Activated CD8-positive, alpha-beta T cell treated with anti-CD3 and anti-CD28 coated beads, Interleukin-2, amount 10 ng/mL, durations not matched to agents 7 days and 5 days (primary cell): ENCODE data around the gene OR5H15. TPM values are rescaled to one million over a fixed set of nuclear protein-coding genes. Genes with fewer than 3 reads are reported as not detected.
A peak's percentile ranks its signal among the peaks of the same experiment; 100 is the strongest.
"Not testable (repeated sequence)": the region's sequence is repeated elsewhere in the genome, so short reads cannot be mapped to it uniquely, and the experiment has no call there.

Source experiments
- ATAC-seq: fragments of 150-1000 bp; cut with Tn5 transposase; one replicate; pipeline ENCODE4 v1.10.0; 2021; ENCODE audit warnings: moderate library complexity
- CTCF ChIA-PET: fragments of 350-600 bp; sonication (Branson Sonifier 250); formaldehyde crosslinking; loops from one replicate; lab custom pipeline; 2021; ENCODE audit warnings: antibody characterized with exemption; lab: Charles Lee
- POLR2A ChIA-PET: fragments of 350-600 bp; sonication (Branson Sonifier 250); formaldehyde crosslinking; loops from one replicate; lab custom pipeline; 2021; ENCODE audit warnings: antibody characterized with exemption; lab: Charles Lee
- DNase-seq: peaks from one replicate; pipeline ENCODE4 v3.0.0-alpha.2; 2020
- H3K27ac Mint-ChIP-seq: one replicate; pipeline ENCODE4 v1.8.0; 2021; ENCODE audit warnings: mild to moderate bottlenecking, mixed read lengths
- H3K27me3 Mint-ChIP-seq: one replicate; pipeline ENCODE4 v1.8.0; 2021; ENCODE audit warnings: low read depth, mixed read lengths
- H3K36me3 Mint-ChIP-seq: one replicate; pipeline ENCODE4 v1.8.0; 2021; ENCODE audit warnings: low read depth, mixed read lengths
- H3K4me1 Mint-ChIP-seq: one replicate; pipeline ENCODE4 v1.8.0; 2021; ENCODE audit warnings: low read depth, mixed read lengths
- H3K4me3 Mint-ChIP-seq: one replicate; pipeline ENCODE4 v1.8.0; 2021; ENCODE audit warnings: mild to moderate bottlenecking, mixed read lengths
- H3K9me3 Mint-ChIP-seq: one replicate; pipeline ENCODE4 v1.8.0; 2022; ENCODE audit warnings: mixed read lengths; ENCODE audit not compliant: insufficient read depth
- total RNA-seq, 2 experiments: library from RNA; stranded (reverse); gene quantifications; one replicate each; pipeline ENCODE4 v1.2.3, GENCODE V29; 2021

Gene OR5H15
- total RNA-seq, 2 experiments from 2014 or later: not detected

GRCh38 chr3:98182196-98182595, 15.7 kb downstream of the OR5H15 start:
- no peaks in the 10 kb centered on the region for H3K36me3 Mint-ChIP-seq
- no peaks in the 10 kb centered on the region for H3K27me3 Mint-ChIP-seq
- H3K9me3 Mint-ChIP-seq: no peaks in the 10 kb centered on the region
- ATAC-seq (no peak), DNase-seq (no peak)
- H3K4me1 Mint-ChIP-seq: no peaks in the 10 kb centered on the region
- CTCF ChIA-PET: no interaction called here
- H3K27ac Mint-ChIP-seq: no peak overlapping the region
- POLR2A ChIA-PET: no interaction called here
- H3K4me3 Mint-ChIP-seq: no peak overlapping the region

GRCh38 chr3:98185180-98185579, 18.7 kb downstream of the OR5H15 start:
- CTCF ChIA-PET: interaction anchor here (0.6 kb wide), 1 partner anchor 389 kb away, joined by 3 read pairs; no protein-coding TSS in a partner anchor

GRCh38 chr3:98188545-98188944, 22.0 kb downstream of the OR5H15 start:
- Mint-ChIP-seq H3K9me3 (no peaks in the 10 kb centered on the region), H3K27ac (no peak overlapping the region), H3K4me1 (peaks cover 3% of the 10 kb centered on the region), H3K27me3 (peaks cover 13% of the 10 kb centered on the region), H3K36me3 (no peaks in the 10 kb centered on the region), H3K4me3 (no peak overlapping the region)
- ATAC-seq (peak; percentile 53), DNase-seq (no peak)
- POLR2A ChIA-PET: no interaction called here
- CTCF ChIA-PET: interaction anchor here (0.7 kb wide), 1 partner anchor 149 kb away, joined by 3 read pairs; no protein-coding TSS in a partner anchor

More at GRCh38 chr3:98185180-98185579, 18.7 kb downstream of the OR5H15 start:
- POLR2A ChIA-PET: no interaction called here
- ATAC-seq (no peak), DNase-seq (no peak)
- Mint-ChIP-seq H3K36me3 (no peaks in the 10 kb centered on the region), H3K9me3 (no peaks in the 10 kb centered on the region), H3K27ac (no peak overlapping the region), H3K4me3 (no peak overlapping the region), H3K27me3 (peaks cover 3% of the 10 kb centered on the region), H3K4me1 (peaks cover 3% of the 10 kb centered on the region)

DNA sequence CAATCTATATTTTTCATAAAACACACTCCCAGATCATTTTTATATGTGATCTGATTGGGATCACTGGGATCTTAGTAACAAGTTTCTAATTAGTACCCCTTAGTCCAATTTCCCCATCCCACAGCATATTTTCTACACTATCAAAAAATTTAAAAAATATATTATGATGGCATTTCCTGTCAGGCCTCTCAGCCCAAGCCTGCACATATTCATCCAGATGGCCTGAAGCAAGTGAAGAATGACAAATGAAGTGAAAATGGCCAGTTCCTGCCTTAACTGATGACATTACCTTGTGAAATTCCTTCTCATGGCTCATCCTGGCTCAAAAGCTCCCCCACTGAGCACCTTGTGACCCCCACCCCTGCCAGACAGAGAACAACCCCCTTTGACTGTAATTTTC, 24.4 kb downstream of the OR5H15 start:
- H3K4me1 Mint-ChIP-seq, DNase-seq, H3K27ac Mint-ChIP-seq, H3K36me3 Mint-ChIP-seq, ATAC-seq, H3K9me3 Mint-ChIP-seq, CTCF ChIA-PET, POLR2A ChIA-PET, H3K4me3 Mint-ChIP-seq: not testable (repeated sequence)
- H3K27me3 Mint-ChIP-seq: peaks cover 13% of the 10 kb centered on the region

DNA sequence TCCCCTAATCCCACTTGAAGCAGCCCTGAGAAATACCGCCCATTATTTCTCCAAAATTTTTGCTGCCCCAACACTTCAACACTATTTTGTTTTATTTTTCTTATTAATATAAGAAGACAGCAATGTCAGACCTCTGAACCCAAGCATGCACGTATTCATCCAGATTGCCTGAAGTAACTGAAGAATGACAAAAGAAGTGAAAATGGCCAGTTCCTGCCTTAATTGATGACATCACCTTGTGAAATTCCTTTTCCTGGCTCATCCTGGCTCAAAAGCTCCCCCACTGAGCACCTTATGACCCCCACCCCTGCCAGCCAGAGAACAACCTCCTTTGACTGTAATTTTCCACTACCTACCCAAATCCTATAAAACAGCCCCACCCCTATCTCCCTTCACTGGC, 29.8 kb downstream of the OR5H15 start:
- H3K27ac Mint-ChIP-seq: not testable (repeated sequence)

DNA sequence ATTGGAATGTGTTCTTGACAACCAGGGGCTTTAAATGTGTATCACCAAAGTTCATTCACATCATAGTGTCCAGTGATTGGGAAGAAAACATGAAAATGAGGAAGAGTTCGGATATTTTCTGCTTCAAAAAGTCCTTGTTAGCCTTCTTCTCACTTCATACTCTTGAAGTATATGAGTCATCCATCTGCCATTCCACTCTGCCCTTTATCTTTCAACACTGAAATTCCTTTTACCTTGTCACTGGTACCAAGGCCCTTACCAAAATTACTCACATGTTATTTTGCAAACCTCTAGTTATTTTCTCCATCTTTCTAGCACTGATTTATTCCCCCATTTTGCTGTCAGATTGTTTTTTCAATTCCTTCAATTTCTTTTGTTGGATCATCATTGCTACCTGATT, 32.5 kb downstream of the OR5H15 start:
- no peak overlapping the region for H3K4me3 Mint-ChIP-seq
- POLR2A ChIA-PET: no interaction called here
- no peaks in the 10 kb centered on the region for H3K4me1 Mint-ChIP-seq
- H3K36me3 Mint-ChIP-seq: no peaks in the 10 kb centered on the region
- ATAC-seq: no peak
- H3K27ac Mint-ChIP-seq: no peak overlapping the region
- CTCF ChIA-PET: no interaction called here
- no peaks in the 10 kb centered on the region for H3K27me3 Mint-ChIP-seq
- no peaks in the 10 kb centered on the region for H3K9me3 Mint-ChIP-seq
- no peak for DNase-seq

More for the DNA sequence above, 29.8 kb downstream of the OR5H15 start:
- POLR2A ChIA-PET, DNase-seq, H3K9me3 Mint-ChIP-seq, H3K4me1 Mint-ChIP-seq, H3K4me3 Mint-ChIP-seq, H3K27me3 Mint-ChIP-seq, ATAC-seq, H3K36me3 Mint-ChIP-seq, CTCF ChIA-PET: not testable (repeated sequence)

- no peak for ATAC-seq
- no peaks in the 10 kb centered on the region for H3K4me1 Mint-ChIP-seq
- H3K4me3 Mint-ChIP-seq: no peak overlapping the region
- ChIA-PET POLR2A (no interaction called here), CTCF (no interaction called here)
- H3K9me3 Mint-ChIP-seq: no peaks in the 10 kb centered on the region
- H3K27ac Mint-ChIP-seq: no peak overlapping the region
- no peak for DNase-seq
- no peaks in the 10 kb centered on the region for H3K36me3 Mint-ChIP-seq
- H3K27me3 Mint-ChIP-seq: peaks cover 5% of the 10 kb centered on the region
These were observed 42.7 kb downstream of the OR5H15 start for GRCh38 chr3:98209244-98209643.

- Mint-ChIP-seq H3K4me3 (no peak overlapping the region), H3K9me3 (no peaks in the 10 kb centered on the region), H3K27me3 (peaks cover 5% of the 10 kb centered on the region), H3K27ac (no peak overlapping the region), H3K4me1 (no peaks in the 10 kb centered on the region), H3K36me3 (no peaks in the 10 kb centered on the region)
- no peak for ATAC-seq
- no peak for DNase-seq
- ChIA-PET CTCF (no interaction called here), POLR2A (no interaction called here)
These were observed 46.8 kb downstream of the OR5H15 start for GRCh38 chr3:98213276-98213675.

GRCh38 chr3:98215051-98215450, 48.6 kb downstream of the OR5H15 start:
- no peaks in the 10 kb centered on the region for H3K9me3 Mint-ChIP-seq
- CTCF ChIA-PET: no interaction called here
- ATAC-seq: no peak

More at GRCh38 chr3:98215051-98215450, 48.6 kb downstream of the OR5H15 start:
- POLR2A ChIA-PET: no interaction called here
- H3K27me3 Mint-ChIP-seq: peaks cover 3% of the 10 kb centered on the region
- H3K4me3 Mint-ChIP-seq: no peak overlapping the region
- H3K4me1 Mint-ChIP-seq: no peaks in the 10 kb centered on the region
- DNase-seq: no peak
- H3K27ac Mint-ChIP-seq: no peak overlapping the region
- no peaks in the 10 kb centered on the region for H3K36me3 Mint-ChIP-seq

Other genes with a start within 250 kb of the OR5H15 start
- 10 to 100 TPM; 25.0 to 27.9 TPM for gene RIOX2, start 194.3 kb upstream of the OR5H15 start, total RNA-seq
- not detected for gene GABRR3, start 131.4 kb upstream of the OR5H15 start, total RNA-seq
- gene OR5AC2, start 79.5 kb upstream of the OR5H15 start, total RNA-seq: not detected
- gene OR5H1, start 36.0 kb upstream of the OR5H15 start, total RNA-seq: not detected
- gene OR5H14, start 19.2 kb upstream of the OR5H15 start, total RNA-seq: not detected
- not detected for gene OR5H6, start 97.5 kb downstream of the OR5H15 start, total RNA-seq
- gene OR5H2, start 115.8 kb downstream of the OR5H15 start, total RNA-seq: not detected
- gene OR5K4, start 187.2 kb downstream of the OR5H15 start, total RNA-seq: not detected
- gene OR5K3, start 224.0 kb downstream of the OR5H15 start, total RNA-seq: not detected